GM12874 (cell line): ENCODE data around the gene NSD2.

Experiments
- CTCF ChIP-seq: IDR thresholded peaks from 2 replicates; pipeline ENCODE4 v1.5.1; 2011; ENCODE audit warnings: low read depth, mild to moderate bottlenecking, control low read depth, low read length, moderate library complexity; ENCODE audit not compliant: insufficient read depth

Gene NSD2

GRCh38 chr4:1855333-1856070 is 15.7 kb upstream of the NSD2 start:
- TF ChIP-seq CTCF = no peak

- peak; percentile 23 for TF ChIP-seq CTCF
These were observed 14.9 kb upstream of the NSD2 start, which contains the start of gene LETM1 for GRCh38 chr4:1856071-1856942. TSS of gene LETM1 (minus strand) at chr4:1856156. CDS start at chr4:1855950, 206 bp downstream.

- no peak for TF ChIP-seq CTCF
These were observed 14.1 kb upstream of the NSD2 start for GRCh38 chr4:1856943-1857699.

GRCh38 chr4:1857931-1858330 is 13.3 kb upstream of the NSD2 start:
- no peak for TF ChIP-seq CTCF

- TF ChIP-seq CTCF = no peak
These were observed 11.8 kb upstream of the NSD2 start for GRCh38 chr4:1859389-1859753.

- TF ChIP-seq CTCF = no peak
These were observed 8.9 kb upstream of the NSD2 start for GRCh38 chr4:1862055-1862911.
